HG03342 (cell line): ENCODE measurements around the gene INPP5A.
"Not testable (repeated sequence)": the region's sequence is repeated elsewhere in the genome, so short reads cannot be mapped to it uniquely, and the experiment has no call there.

ENCODE experiments used
- ATAC-seq: cut with Tn5 transposase; IDR thresholded peaks from one replicate; pipeline ENCODE4 v1.9.1; 2021; ENCODE audit warnings: mild to moderate bottlenecking, moderate library complexity; ENCODE audit not compliant: unreplicated experiment

Gene INPP5A

GRCh38 chr10:132559538-132559937, 22.0 kb downstream of the INPP5A start:
- no peak for ATAC-seq

GRCh38 chr10:132560241-132560731, 22.7 kb downstream of the INPP5A start:
- ATAC-seq = no peak

GRCh38 chr10:132562177-132562915, 24.8 kb downstream of the INPP5A start:
- no peak for ATAC-seq

- no peak for ATAC-seq
Measured at GRCh38 chr10:132562916-132563456, 25.4 kb downstream of the INPP5A start.

GRCh38 chr10:132563485-132564248, 26.1 kb downstream of the INPP5A start:
- peak; percentile 75 for ATAC-seq

GRCh38 chr10:132564249-132564605, 26.6 kb downstream of the INPP5A start:
- no peak for ATAC-seq

GRCh38 chr10:132564690-132565089, 27.1 kb downstream of the INPP5A start:
- ATAC-seq = no peak

- ATAC-seq = no peak
Measured at GRCh38 chr10:132565516-132566209, 28.1 kb downstream of the INPP5A start.

- no peak for ATAC-seq
Measured at GRCh38 chr10:132566892-132567291, 29.3 kb downstream of the INPP5A start.

- ATAC-seq = no peak
Measured at GRCh38 chr10:132570265-132570664, 32.7 kb downstream of the INPP5A start.

- peak; percentile 31 for ATAC-seq
Measured at GRCh38 chr10:132570771-132571649, 33.4 kb downstream of the INPP5A start.

- ATAC-seq = peak; percentile 71
Measured at GRCh38 chr10:132571650-132572544, 34.3 kb downstream of the INPP5A start.

GRCh38 chr10:132572545-132572937, 35.0 kb downstream of the INPP5A start:
- no peak for ATAC-seq

- ATAC-seq = not testable (repeated sequence)
Measured at GRCh38 chr10:132572946-132573345, 35.4 kb downstream of the INPP5A start.

- no peak for ATAC-seq
Measured at GRCh38 chr10:132574288-132574687, 36.7 kb downstream of the INPP5A start.

- no peak for ATAC-seq
Measured at GRCh38 chr10:132574783-132575319, 37.3 kb downstream of the INPP5A start.

GRCh38 chr10:132575320-132576201, 38.0 kb downstream of the INPP5A start:
- ATAC-seq = peak; percentile 35
